SK-N-SH (cell line): ENCODE data around the gene PAIP1. TPM values are rescaled to one million over a fixed set of nuclear protein-coding genes. Genes with fewer than 3 reads are reported as not detected.

Experiments used
- CTCF ChIA-PET: fragments of 300-600, 350-600 bp; formaldehyde crosslinking; extraction: SDS; loops from one replicate; lab custom pipeline; 2021; lab: Yijun Ruan, JAX
- POLR2A ChIA-PET: fragments of 350-600 bp; sonication (Branson Sonifier 250); formaldehyde crosslinking; extraction: SDS; loops from one replicate; lab custom pipeline; 2020; ENCODE audit warnings: antibody characterized with exemption, inconsistent platforms; lab: Yijun Ruan, JAX
- DNase-seq: peaks from one replicate; pipeline ENCODE4 v3.0.0; 2012
- H2AFZ ChIP-seq: fragments of 200-600 bp; sonication (generic); 2 replicates; pipeline ENCODE4 v1.8.1; 2016; ENCODE audit warnings: antibody characterized with exemption, mild to moderate bottlenecking, low read depth
- H3F3A ChIP-seq: fragments of 200-600 bp; sonication (generic); replicated peaks from 2 replicates; pipeline ENCODE3; 2016; ENCODE audit warnings: antibody characterized with exemption, mild to moderate bottlenecking; ENCODE audit not compliant: insufficient read depth
- H3K27ac ChIP-seq, 2 experiments: fragments of 200-500 bp in 1 of 2; fragments of 200-600 bp in 1 of 2; sonication (Bioruptor generic) in 1 of 2; sonication (generic), shearing (Covaris generic) in 1 of 2; 2 replicates each; pipeline versions ENCODE4 v1.5.1 to v1.6.1; 2014 to 2016; ENCODE audit warnings: low read depth in 2 of 2, inconsistent platforms in 1 of 2, low read length in 1 of 2, mild to moderate bottlenecking in 1 of 2, mixed read lengths in 1 of 2
- H3K27me3 ChIP-seq: fragments of 200-600 bp; sonication (generic), shearing (Covaris generic); 2 replicates; pipeline ENCODE4 v1.6.1; 2016; ENCODE audit warnings: mixed run types; ENCODE audit not compliant: insufficient read depth
- H3K36me3 ChIP-seq, 2 experiments: fragments of 200-500 bp in 1 of 2; fragments of 200-600 bp in 1 of 2; sonication (Bioruptor generic) in 1 of 2; sonication (generic) in 1 of 2; replicated peaks in 1 of 2; 2 replicates each; pipeline versions ENCODE3 to v1.5.1; 2014 to 2016; ENCODE audit warnings: low read length in 1 of 2, mild to moderate bottlenecking in 1 of 2; ENCODE audit not compliant: insufficient read depth in 2 of 2, control insufficient read depth in 1 of 2
- H3K4me1 ChIP-seq, 2 experiments: fragments of 200-500 bp in 1 of 2; fragments of 200-600 bp in 1 of 2; sonication (Bioruptor generic) in 1 of 2; sonication (generic), shearing (Covaris generic) in 1 of 2; 2 replicates each; pipeline versions ENCODE4 v1.5.1 to v1.6.1; 2014 to 2016; ENCODE audit warnings: low read depth in 1 of 2, low read length in 1 of 2, mixed run types in 1 of 2; ENCODE audit not compliant: insufficient read depth in 2 of 2, control insufficient read depth in 1 of 2
- H3K4me2 ChIP-seq: fragments of 200-600 bp; sonication (generic), shearing (Covaris generic); 2 replicates; pipeline ENCODE4 v1.6.1; 2017; ENCODE audit warnings: mixed run types
- H3K4me3 ChIP-seq, 2 experiments: fragments of 200-500 bp in 1 of 2; fragments of 200-600 bp in 1 of 2; sonication (Bioruptor generic) in 1 of 2; sonication (generic), shearing (Covaris generic) in 1 of 2; 2 replicates each; pipeline versions ENCODE4 v1.5.1 to v1.8.1; 2014 to 2016; ENCODE audit warnings: low read depth in 2 of 2, inconsistent platforms in 1 of 2, low read length in 1 of 2, mild to moderate bottlenecking in 1 of 2, mixed read lengths in 1 of 2, moderate library complexity in 1 of 2
- H3K79me2 ChIP-seq: fragments of 200-600 bp; sonication (generic); 2 replicates; pipeline ENCODE4 v1.8.1; 2017; ENCODE audit warnings: mild to moderate bottlenecking; ENCODE audit not compliant: insufficient read depth
- H3K9ac ChIP-seq: fragments of 200-600 bp; sonication (generic); 2 replicates; pipeline ENCODE4 v1.6.1; 2017; ENCODE audit warnings: mixed run types
- H3K9me2 ChIP-seq: fragments of 200-600 bp; sonication (generic); 2 replicates; pipeline ENCODE4 v1.6.1; 2017; ENCODE audit warnings: mixed run types
- H3K9me3 ChIP-seq: fragments of 200-600 bp; sonication (generic); 2 replicates; pipeline ENCODE4 v1.6.1; 2017; ENCODE audit warnings: mixed run types, mild to moderate bottlenecking, moderate library complexity
- H4K20me1 ChIP-seq: fragments of 200-600 bp; sonication (generic); 2 replicates; pipeline ENCODE4 v1.6.1; 2017; ENCODE audit warnings: mild to moderate bottlenecking, mixed run types; ENCODE audit not compliant: insufficient read depth
- CHD2 ChIP-seq: fragments of 150-350 bp; IDR thresholded peaks from 2 replicates; pipeline ENCODE4 v1.6.1; 2018; ENCODE audit warnings: low read length; ENCODE audit not compliant: partially characterized antibody
- EP300 ChIP-seq, 2 experiments: IDR thresholded peaks; 2 replicates each; pipeline versions ENCODE4 v1.4.0 to v1.6.1; 2012; ENCODE audit warnings: borderline replicate concordance in 1 of 2, low read depth in 1 of 2, low read length in 1 of 2
- FOSL2 ChIP-seq: IDR thresholded peaks from 2 replicates; pipeline ENCODE4 v1.4.0; 2012; ENCODE audit warnings: low read depth, mild to moderate bottlenecking, moderate library complexity, borderline replicate concordance
- FOXJ3 ChIP-seq: sonication (generic); formaldehyde crosslinking; IDR thresholded peaks from 2 replicates; pipeline ENCODE4 v1.5.1; 2020; ENCODE audit warnings: mild to moderate bottlenecking, missing genetic modification reagents
- FOXM1 ChIP-seq: IDR thresholded peaks from 2 replicates; pipeline ENCODE4 v1.4.0; 2012; ENCODE audit warnings: low read depth, mild to moderate bottlenecking
- GABPA ChIP-seq: IDR thresholded peaks from 2 replicates; pipeline ENCODE4 v1.4.0; 2012; ENCODE audit warnings: low read depth, mild to moderate bottlenecking
- GATA2 ChIP-seq: sonication (generic); formaldehyde crosslinking; IDR thresholded peaks from 2 replicates; pipeline ENCODE4 v1.5.0; 2020; ENCODE audit warnings: mild to moderate bottlenecking, missing genetic modification reagents
- JUND ChIP-seq: IDR thresholded peaks from 2 replicates; pipeline ENCODE4 v1.4.0; 2012
- MEF2A ChIP-seq: IDR thresholded peaks from 2 replicates; pipeline ENCODE4 v1.4.0; 2012; ENCODE audit warnings: low read depth, borderline replicate concordance
- NRF1 ChIP-seq: IDR thresholded peaks from 2 replicates; pipeline ENCODE4 v1.6.1; 2012; ENCODE audit warnings: low read depth, mild to moderate bottlenecking, low read length
- POLR2AphosphoS5 ChIP-seq: IDR thresholded peaks from 2 replicates; pipeline ENCODE4 v1.6.1; 2012; ENCODE audit warnings: low read depth, low read length
- RCOR1 ChIP-seq: fragments of 150-350 bp; IDR thresholded peaks from 2 replicates; pipeline ENCODE4 v1.6.1; 2017; ENCODE audit warnings: antibody characterized with exemption, low read length
- RXRA ChIP-seq: IDR thresholded peaks from 2 replicates; pipeline ENCODE4 v1.4.0; 2012; ENCODE audit warnings: low read depth, mild to moderate bottlenecking, borderline replicate concordance
- SMC3 ChIP-seq: IDR thresholded peaks from 2 replicates; pipeline ENCODE4 v1.6.1; 2012; ENCODE audit warnings: low read depth, low read length, improper control_type of control experiment
- TCF12 ChIP-seq: IDR thresholded peaks from 2 replicates; pipeline ENCODE4 v1.4.0; 2012
- TEAD4 ChIP-seq: IDR thresholded peaks from 2 replicates; pipeline ENCODE4 v1.4.0; 2012; ENCODE audit warnings: mild to moderate bottlenecking, borderline replicate concordance; ENCODE audit not compliant: insufficient read depth
- YY1 ChIP-seq: IDR thresholded peaks from 2 replicates; pipeline ENCODE4 v1.4.0; 2012; ENCODE audit warnings: low read depth, mild to moderate bottlenecking
- WGBS: methylation state at CpG from one replicate; pipeline ENCODE4 v1.1.6; 2017; ENCODE audit warnings: low lambda C conversion rate; 5-methylcytosine and 5-hydroxymethylcytosine counted together
- polyA plus RNA-seq, 3 experiments: library from polyadenylated mRNA; depleted of rRNA; stranded (reverse); fragments of >200 nt; gene quantifications; 2 replicates each; pipeline ENCODE4 v1.2.3, GENCODE V29; 2012
- TF ChIP-seq, protein P1 (sequence below): IDR thresholded peaks from 2 replicates; pipeline ENCODE4 v1.6.1; 2012; ENCODE audit warnings: mild to moderate bottlenecking, low read depth, low read length, moderate library complexity
- TF ChIP-seq, protein P2 (sequence below): fragments of 200-600 bp; sonication (generic); IDR thresholded peaks from 2 replicates; pipeline ENCODE4 v1.6.1; 2017; ENCODE audit warnings: antibody characterized with exemption, mild to moderate bottlenecking, moderate library complexity

PAIP1 gene
- polyA plus RNA-seq, 1 of the 3 experiments (the other 2 are of a cell fraction): 70.0 TPM

DNA sequence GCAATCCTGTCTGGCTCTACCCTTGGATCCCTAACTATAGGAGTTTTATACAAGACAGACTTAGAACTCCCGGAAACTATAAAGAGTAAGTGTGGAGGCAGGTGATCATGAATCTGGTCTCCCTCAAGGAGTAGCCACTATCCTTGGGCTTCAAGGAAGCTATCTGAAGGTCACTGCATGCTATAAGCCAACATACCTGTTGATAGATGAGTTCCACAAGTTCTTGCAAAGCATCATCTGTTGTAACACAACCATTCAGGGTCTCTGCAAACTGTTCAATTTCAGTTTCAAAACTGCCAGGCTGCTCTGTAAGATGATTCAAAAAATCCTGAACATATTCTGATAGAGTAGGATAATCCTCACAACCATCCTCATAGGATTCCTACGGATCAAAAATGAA, 9.3 kb downstream of the PAIP1 start:
- H3K79me2 ChIP-seq: peaks cover 96% of the 10 kb centered on the region
- WGBS: 100% methylated on average over 2 of the region's 2 CpGs

DNA sequence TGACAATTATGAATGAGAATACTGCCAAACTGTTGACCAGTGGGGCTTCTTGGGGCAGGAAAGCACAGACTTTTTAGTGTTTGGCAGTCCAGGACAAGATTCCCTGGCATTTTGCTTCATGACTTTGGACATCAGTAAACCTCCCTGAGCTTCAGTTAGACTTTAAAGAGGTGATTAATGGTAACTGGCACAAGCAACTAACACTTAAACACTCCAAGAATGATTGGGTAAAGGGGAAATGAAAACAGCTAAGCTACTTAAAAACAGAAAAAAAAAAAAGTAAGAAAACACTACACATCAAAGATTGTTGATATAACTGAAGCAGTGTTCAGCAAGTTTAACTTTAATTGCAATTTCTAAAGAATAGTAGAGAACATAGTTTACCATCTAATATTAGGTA, 13.4 kb downstream of the PAIP1 start:
- no peak overlapping the region for H3K4me2 ChIP-seq
- no peak overlapping the region for H3K27ac ChIP-seq
- H2AFZ ChIP-seq: no peak overlapping the region
- no peak for DNase-seq
- peaks cover 11% of the 10 kb centered on the region; the same call in 1 of the 2 replicates for H4K20me1 ChIP-seq
- no peaks in the 10 kb centered on the region for H3K27me3 ChIP-seq
- no peaks in the 10 kb centered on the region for H3K9me3 ChIP-seq
- no peaks in the 10 kb centered on the region for H3K9me2 ChIP-seq
- peaks cover 85 to 94% of the 10 kb centered on the region in 2 experiments for H3K36me3 ChIP-seq
- peaks cover 84% of the 10 kb centered on the region for H3K79me2 ChIP-seq
- no peaks in the 10 kb centered on the region for H3K4me1 ChIP-seq
- H3K9ac ChIP-seq: no peak overlapping the region
- H3K4me3 ChIP-seq: no peak overlapping the region
- H3F3A ChIP-seq: peaks cover 19% of the 10 kb centered on the region
- ChIA-PET POLR2A (interaction anchor here (0.6 kb wide), 1 partner anchor 312 kb away, joined by 3 read pairs; no protein-coding TSS in a partner anchor), CTCF (interaction anchor here (1.3 to 4.0 kb wide), 4 partner anchors 11 to 59 kb away, joined by 6 to 13 read pairs (median 10); partner anchors contain the start of genes NNT and TMEM267)
- TF ChIP-seq SMC3: no peak
- TF ChIP-seq TEAD4: no peak
- no peak for TF ChIP-seq MEF2A
- TF ChIP-seq, protein P1, sequence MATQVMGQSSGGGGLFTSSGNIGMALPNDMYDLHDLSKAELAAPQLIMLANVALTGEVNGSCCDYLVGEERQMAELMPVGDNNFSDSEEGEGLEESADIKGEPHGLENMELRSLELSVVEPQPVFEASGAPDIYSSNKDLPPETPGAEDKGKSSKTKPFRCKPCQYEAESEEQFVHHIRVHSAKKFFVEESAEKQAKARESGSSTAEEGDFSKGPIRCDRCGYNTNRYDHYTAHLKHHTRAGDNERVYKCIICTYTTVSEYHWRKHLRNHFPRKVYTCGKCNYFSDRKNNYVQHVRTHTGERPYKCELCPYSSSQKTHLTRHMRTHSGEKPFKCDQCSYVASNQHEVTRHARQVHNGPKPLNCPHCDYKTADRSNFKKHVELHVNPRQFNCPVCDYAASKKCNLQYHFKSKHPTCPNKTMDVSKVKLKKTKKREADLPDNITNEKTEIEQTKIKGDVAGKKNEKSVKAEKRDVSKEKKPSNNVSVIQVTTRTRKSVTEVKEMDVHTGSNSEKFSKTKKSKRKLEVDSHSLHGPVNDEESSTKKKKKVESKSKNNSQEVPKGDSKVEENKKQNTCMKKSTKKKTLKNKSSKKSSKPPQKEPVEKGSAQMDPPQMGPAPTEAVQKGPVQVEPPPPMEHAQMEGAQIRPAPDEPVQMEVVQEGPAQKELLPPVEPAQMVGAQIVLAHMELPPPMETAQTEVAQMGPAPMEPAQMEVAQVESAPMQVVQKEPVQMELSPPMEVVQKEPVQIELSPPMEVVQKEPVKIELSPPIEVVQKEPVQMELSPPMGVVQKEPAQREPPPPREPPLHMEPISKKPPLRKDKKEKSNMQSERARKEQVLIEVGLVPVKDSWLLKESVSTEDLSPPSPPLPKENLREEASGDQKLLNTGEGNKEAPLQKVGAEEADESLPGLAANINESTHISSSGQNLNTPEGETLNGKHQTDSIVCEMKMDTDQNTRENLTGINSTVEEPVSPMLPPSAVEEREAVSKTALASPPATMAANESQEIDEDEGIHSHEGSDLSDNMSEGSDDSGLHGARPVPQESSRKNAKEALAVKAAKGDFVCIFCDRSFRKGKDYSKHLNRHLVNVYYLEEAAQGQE: no peak
- TF ChIP-seq EP300 (IDR thresholded peaks at IDR 0.05; ENCODE audit: borderline replicate concordance in 1 of 2, low read depth in 1 of 2, low read length in 1 of 2): no peak
- TF ChIP-seq NRF1: no peak
- no peak for TF ChIP-seq TCF12
- TF ChIP-seq FOXM1: no peak

More for the DNA sequence above, 9.3 kb downstream of the PAIP1 start:
- no peak overlapping the region for H2AFZ ChIP-seq
- no peak overlapping the region for H3K27ac ChIP-seq
- H3K9me3 ChIP-seq: no peaks in the 10 kb centered on the region
- ChIA-PET POLR2A (no interaction called here), CTCF (interaction anchor here (1.6 kb wide), 1 partner anchor 84 kb away, joined by 6 read pairs; no protein-coding TSS in a partner anchor)
- no peaks in the 10 kb centered on the region for H3K9me2 ChIP-seq
- peaks cover 83 to 92% of the 10 kb centered on the region in 2 experiments for H3K36me3 ChIP-seq
- H3K27me3 ChIP-seq: no peaks in the 10 kb centered on the region
- TF ChIP-seq, protein P2, sequence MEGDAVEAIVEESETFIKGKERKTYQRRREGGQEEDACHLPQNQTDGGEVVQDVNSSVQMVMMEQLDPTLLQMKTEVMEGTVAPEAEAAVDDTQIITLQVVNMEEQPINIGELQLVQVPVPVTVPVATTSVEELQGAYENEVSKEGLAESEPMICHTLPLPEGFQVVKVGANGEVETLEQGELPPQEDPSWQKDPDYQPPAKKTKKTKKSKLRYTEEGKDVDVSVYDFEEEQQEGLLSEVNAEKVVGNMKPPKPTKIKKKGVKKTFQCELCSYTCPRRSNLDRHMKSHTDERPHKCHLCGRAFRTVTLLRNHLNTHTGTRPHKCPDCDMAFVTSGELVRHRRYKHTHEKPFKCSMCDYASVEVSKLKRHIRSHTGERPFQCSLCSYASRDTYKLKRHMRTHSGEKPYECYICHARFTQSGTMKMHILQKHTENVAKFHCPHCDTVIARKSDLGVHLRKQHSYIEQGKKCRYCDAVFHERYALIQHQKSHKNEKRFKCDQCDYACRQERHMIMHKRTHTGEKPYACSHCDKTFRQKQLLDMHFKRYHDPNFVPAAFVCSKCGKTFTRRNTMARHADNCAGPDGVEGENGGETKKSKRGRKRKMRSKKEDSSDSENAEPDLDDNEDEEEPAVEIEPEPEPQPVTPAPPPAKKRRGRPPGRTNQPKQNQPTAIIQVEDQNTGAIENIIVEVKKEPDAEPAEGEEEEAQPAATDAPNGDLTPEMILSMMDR: no peak
- TF ChIP-seq JUND: no peak
- no peak for TF ChIP-seq FOSL2
- TF ChIP-seq GABPA: no peak
- TF ChIP-seq CHD2: no peak
- TF ChIP-seq, protein P1: no peak
- no peak for TF ChIP-seq SMC3
- no peak for TF ChIP-seq FOXJ3 (CRISPR knock-in tag)
- no peak for TF ChIP-seq MEF2A
- TF ChIP-seq RCOR1: no peak
- TF ChIP-seq POLR2AphosphoS5: no peak
- no peak for TF ChIP-seq TCF12
- TF ChIP-seq YY1: no peak
- no peak for TF ChIP-seq GATA2 (CRISPR knock-in tag)
- no peak for TF ChIP-seq RXRA
- H3K4me3 ChIP-seq: no peak overlapping the region
- H3F3A ChIP-seq: peaks cover 11% of the 10 kb centered on the region
- H4K20me1 ChIP-seq: peaks cover 47% of the 10 kb centered on the region
- no peak overlapping the region for H3K4me2 ChIP-seq
- no peaks in the 10 kb centered on the region; a peak in 2 of 4 replicates for H3K4me1 ChIP-seq
- DNase-seq: no peak
- H3K9ac ChIP-seq: no peak overlapping the region
